Mucosa of stomach (tissue), 1 donor: Measurements from ENCODE around the gene COPS8.

Experiments used
- H3K27me3 ChIP-seq: one replicate; pipeline ENCODE4 v1.7.0; 2013; ENCODE audit warnings: mild to moderate bottlenecking, low read length; ENCODE audit not compliant: control insufficient read depth, insufficient read depth
- H3K36me3 ChIP-seq: one replicate; pipeline ENCODE4 v1.7.0; 2013; ENCODE audit warnings: low read length; ENCODE audit not compliant: control insufficient read depth, insufficient read depth
- H3K4me1 ChIP-seq: one replicate; pipeline ENCODE4 v1.7.0; 2013; ENCODE audit warnings: mild to moderate bottlenecking, low read length; ENCODE audit not compliant: control insufficient read depth, insufficient read depth
- H3K4me3 ChIP-seq: one replicate; pipeline ENCODE4 v1.7.0; 2013; ENCODE audit warnings: low read length
- H3K9ac ChIP-seq: one replicate; pipeline ENCODE4 v1.7.0; 2013; ENCODE audit warnings: mild to moderate bottlenecking, low read length, moderate library complexity
- H3K9me3 ChIP-seq: one replicate; pipeline ENCODE4 v1.7.0; 2013; ENCODE audit warnings: mild to moderate bottlenecking, low read length, moderate library complexity; ENCODE audit not compliant: control insufficient read depth
- donor health status: Pancreatic carcinoma.

Gene COPS8

DNA sequence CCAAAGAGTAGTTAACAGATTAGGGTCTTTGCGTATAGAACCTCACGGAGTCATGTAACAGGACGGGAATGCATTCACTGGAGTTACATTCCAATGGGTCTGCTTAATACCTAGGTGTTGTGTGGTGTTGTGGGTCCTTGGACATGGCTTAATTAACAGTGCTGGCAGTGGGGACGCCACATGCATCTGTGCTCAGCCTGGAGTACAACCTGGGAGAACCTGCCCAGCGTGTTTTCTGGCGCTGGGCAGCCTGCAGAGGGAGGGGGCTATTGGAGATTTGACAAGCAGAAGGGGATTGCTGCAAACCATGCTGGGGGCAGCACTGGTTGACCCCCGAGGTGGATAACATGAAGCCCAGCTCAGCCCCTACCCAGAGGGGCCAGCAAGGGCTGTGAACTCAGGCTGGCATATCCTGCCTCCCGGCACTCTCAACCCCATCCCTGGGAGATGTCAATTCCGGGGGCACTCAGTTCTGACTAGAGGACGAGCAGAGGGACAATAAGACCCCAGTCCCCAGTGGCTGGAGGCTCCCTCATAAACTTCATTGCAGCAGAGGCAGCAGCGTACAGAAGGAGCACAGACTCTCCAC, 29.3 kb upstream of the COPS8 start:
- H3K36me3 ChIP-seq = no peaks in the 10 kb centered on the region
- no peak overlapping the region for H3K4me3 ChIP-seq
- no peaks in the 10 kb centered on the region for H3K9me3 ChIP-seq
- peaks cover 9% of the 10 kb centered on the region for H3K4me1 ChIP-seq
- peaks cover 7% of the 10 kb centered on the region for H3K27me3 ChIP-seq
- H3K9ac ChIP-seq = no peak overlapping the region

- peaks cover 9% of the 10 kb centered on the region for H3K4me1 ChIP-seq
- H3K27me3 ChIP-seq = peaks cover 7% of the 10 kb centered on the region
- no peaks in the 10 kb centered on the region for H3K36me3 ChIP-seq
- no peaks in the 10 kb centered on the region for H3K9me3 ChIP-seq
- no peak overlapping the region for H3K4me3 ChIP-seq
- no peak overlapping the region for H3K9ac ChIP-seq
Observed at GRCh38 chr2:237057107-237057506, 28.6 kb upstream of the COPS8 start.

GRCh38 chr2:237057893-237058300, 27.8 kb upstream of the COPS8 start:
- H3K9ac ChIP-seq = no peak overlapping the region
- H3K4me1 ChIP-seq = peaks cover 9% of the 10 kb centered on the region
- H3K36me3 ChIP-seq = no peaks in the 10 kb centered on the region
- H3K4me3 ChIP-seq = no peak overlapping the region
- H3K27me3 ChIP-seq = peaks cover 7% of the 10 kb centered on the region
- no peaks in the 10 kb centered on the region for H3K9me3 ChIP-seq

GRCh38 chr2:237058423-237058822, 27.3 kb upstream of the COPS8 start:
- no peaks in the 10 kb centered on the region for H3K36me3 ChIP-seq
- H3K4me3 ChIP-seq = no peak overlapping the region
- no peaks in the 10 kb centered on the region for H3K9me3 ChIP-seq
- H3K27me3 ChIP-seq = peaks cover 5% of the 10 kb centered on the region
- H3K9ac ChIP-seq = no peak overlapping the region
- peaks cover 9% of the 10 kb centered on the region for H3K4me1 ChIP-seq

- peaks cover 9% of the 10 kb centered on the region for H3K4me1 ChIP-seq
- H3K27me3 ChIP-seq = peaks cover 5% of the 10 kb centered on the region
- H3K9ac ChIP-seq = no peak overlapping the region
- no peaks in the 10 kb centered on the region for H3K36me3 ChIP-seq
- no peaks in the 10 kb centered on the region for H3K9me3 ChIP-seq
- no peak overlapping the region for H3K4me3 ChIP-seq
Observed at GRCh38 chr2:237059155-237059875, 26.4 kb upstream of the COPS8 start.

DNA sequence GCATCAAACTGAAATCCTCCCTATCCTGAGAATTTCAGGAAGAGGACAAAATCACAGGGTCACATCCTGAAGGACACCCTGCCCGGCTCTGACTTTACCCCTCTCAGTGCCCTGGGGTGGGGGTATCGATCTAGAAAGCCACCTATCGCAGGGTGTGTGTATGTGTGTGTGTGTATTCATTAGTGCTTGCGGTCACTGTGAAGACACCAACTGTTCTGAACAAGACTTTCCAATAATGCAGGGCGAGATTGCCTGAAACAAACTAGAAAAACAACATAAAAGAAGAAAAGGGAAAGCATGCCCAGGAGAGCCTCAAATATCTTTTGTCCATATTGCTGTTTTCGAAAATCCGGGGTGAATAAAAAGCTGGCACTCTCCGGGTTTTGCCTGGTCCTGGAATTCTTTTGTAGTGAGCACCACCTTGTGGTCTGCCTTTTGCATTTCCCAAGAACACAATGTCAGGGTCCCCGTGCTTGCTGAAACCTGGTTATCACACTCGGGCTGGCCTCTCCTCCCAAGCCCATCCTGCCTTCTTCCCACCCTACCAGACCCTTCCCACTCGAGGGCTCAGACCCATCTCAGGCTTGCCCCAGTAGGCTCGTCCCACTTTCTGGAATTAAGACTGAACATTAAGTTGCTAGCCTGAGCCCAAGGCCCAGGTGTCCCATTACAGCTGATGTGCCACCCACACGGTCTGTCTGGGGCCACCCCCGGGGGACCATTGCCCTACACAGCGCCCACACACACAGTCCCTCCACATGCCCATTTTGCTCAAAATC, 25.0 kb upstream of the COPS8 start:
- H3K9ac ChIP-seq = no peak overlapping the region
- no peaks in the 10 kb centered on the region for H3K9me3 ChIP-seq
- peaks cover 9% of the 10 kb centered on the region for H3K4me1 ChIP-seq
- H3K36me3 ChIP-seq = no peaks in the 10 kb centered on the region
- no peak overlapping the region for H3K4me3 ChIP-seq
- peaks cover 5% of the 10 kb centered on the region for H3K27me3 ChIP-seq

- Histone ChIP-seq H3K36me3 (no peaks in the 10 kb centered on the region), H3K4me1 (peaks cover 9% of the 10 kb centered on the region), H3K4me3 (no peak overlapping the region), H3K27me3 (peaks cover 5% of the 10 kb centered on the region), H3K9ac (no peak overlapping the region), H3K9me3 (no peaks in the 10 kb centered on the region)
Observed at GRCh38 chr2:237061356-237061755, 24.3 kb upstream of the COPS8 start.

DNA sequence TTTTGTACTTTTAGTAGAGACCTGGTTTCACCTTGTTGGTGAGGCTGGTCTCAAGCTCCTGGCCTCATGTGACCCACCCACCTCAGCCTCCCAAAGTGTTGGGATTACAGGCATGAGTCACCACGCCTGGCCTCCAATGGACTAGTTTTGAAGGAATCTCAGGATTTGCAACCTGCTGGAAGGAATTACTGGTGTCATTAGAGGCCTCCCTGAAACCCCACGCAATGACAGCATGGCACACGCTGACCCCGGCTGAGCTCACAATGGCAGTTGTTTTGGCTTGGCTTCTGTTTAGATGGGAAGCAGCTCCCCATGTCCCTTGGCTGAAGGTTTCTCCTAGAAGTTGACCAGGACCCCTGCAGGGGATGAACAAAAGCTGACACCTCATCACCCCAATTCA, 23.1 kb upstream of the COPS8 start:
- no peak overlapping the region for H3K9ac ChIP-seq
- no peak overlapping the region for H3K4me3 ChIP-seq
- no peaks in the 10 kb centered on the region for H3K9me3 ChIP-seq
- H3K27me3 ChIP-seq = peaks cover 5% of the 10 kb centered on the region
- no peaks in the 10 kb centered on the region for H3K36me3 ChIP-seq
- H3K4me1 ChIP-seq = peaks cover 9% of the 10 kb centered on the region

GRCh38 chr2:237064203-237065070, 21.3 kb upstream of the COPS8 start:
- no peaks in the 10 kb centered on the region for H3K9me3 ChIP-seq
- no peaks in the 10 kb centered on the region for H3K36me3 ChIP-seq
- peaks cover 5% of the 10 kb centered on the region for H3K27me3 ChIP-seq
- H3K4me1 ChIP-seq = peaks cover 9% of the 10 kb centered on the region
- no peak overlapping the region for H3K9ac ChIP-seq
- no peak overlapping the region for H3K4me3 ChIP-seq

DNA sequence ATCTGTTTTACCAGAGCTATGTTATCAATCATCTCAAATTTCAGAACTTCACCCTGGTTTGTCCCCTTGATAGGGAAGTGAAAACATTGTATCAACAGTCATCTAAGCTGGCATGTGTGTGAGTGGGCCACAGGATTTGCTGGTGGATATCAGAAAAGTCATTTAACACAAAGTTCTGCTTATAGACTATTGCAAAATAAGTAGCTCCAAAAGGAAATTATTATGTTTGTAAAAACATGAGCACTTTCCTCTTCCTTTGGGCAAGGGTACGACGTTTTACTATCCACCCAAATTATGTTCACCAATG, 20.7 kb upstream of the COPS8 start:
- Histone ChIP-seq H3K4me3 (no peak overlapping the region), H3K4me1 (peaks cover 9% of the 10 kb centered on the region), H3K27me3 (peaks cover 5% of the 10 kb centered on the region), H3K9ac (no peak overlapping the region), H3K9me3 (no peaks in the 10 kb centered on the region), H3K36me3 (no peaks in the 10 kb centered on the region)

- Histone ChIP-seq H3K9ac (no peak overlapping the region), H3K36me3 (no peaks in the 10 kb centered on the region), H3K4me1 (no peaks in the 10 kb centered on the region), H3K27me3 (no peaks in the 10 kb centered on the region), H3K4me3 (no peak overlapping the region), H3K9me3 (no peaks in the 10 kb centered on the region)
Observed at GRCh38 chr2:237066396-237066795, 19.3 kb upstream of the COPS8 start.
